Activated naive CD4-positive, alpha-beta T cell treated with anti-CD3 and anti-CD28 coated beads, Interleukin-2, amount 10 ng/mL, durations not matched to agents 7 days and 5 days (primary cell): ENCODE data around the gene CPT1A.
A peak's percentile ranks its signal among the peaks of the same experiment; 100 is the strongest.

Source experiments
- CTCF ChIA-PET: fragments of 350-600 bp; sonication (Branson Sonifier 250); formaldehyde crosslinking; loops from one replicate; lab custom pipeline; 2021; ENCODE audit warnings: antibody characterized with exemption; lab: Charles Lee
- DNase-seq: peaks from one replicate; pipeline ENCODE4 v3.0.0-alpha.2; 2020
- H3K27ac Mint-ChIP-seq: one replicate; pipeline ENCODE4 v1.8.0; 2021; ENCODE audit warnings: mild to moderate bottlenecking, moderate library complexity, mixed read lengths
- H3K27me3 Mint-ChIP-seq: one replicate; pipeline ENCODE4 v1.8.0; 2021; ENCODE audit warnings: mild to moderate bottlenecking, mixed read lengths
- H3K36me3 Mint-ChIP-seq: one replicate; pipeline ENCODE4 v1.8.0; 2021; ENCODE audit warnings: mixed read lengths
- H3K4me1 Mint-ChIP-seq: one replicate; pipeline ENCODE4 v1.8.0; 2021; ENCODE audit warnings: mixed read lengths
- H3K4me3 Mint-ChIP-seq: one replicate; pipeline ENCODE4 v1.8.0; 2021; ENCODE audit warnings: mild to moderate bottlenecking, moderate library complexity, mixed read lengths
- H3K9me3 Mint-ChIP-seq: one replicate; pipeline ENCODE4 v1.8.0; 2021; ENCODE audit warnings: mixed read lengths

Gene CPT1A

DNA sequence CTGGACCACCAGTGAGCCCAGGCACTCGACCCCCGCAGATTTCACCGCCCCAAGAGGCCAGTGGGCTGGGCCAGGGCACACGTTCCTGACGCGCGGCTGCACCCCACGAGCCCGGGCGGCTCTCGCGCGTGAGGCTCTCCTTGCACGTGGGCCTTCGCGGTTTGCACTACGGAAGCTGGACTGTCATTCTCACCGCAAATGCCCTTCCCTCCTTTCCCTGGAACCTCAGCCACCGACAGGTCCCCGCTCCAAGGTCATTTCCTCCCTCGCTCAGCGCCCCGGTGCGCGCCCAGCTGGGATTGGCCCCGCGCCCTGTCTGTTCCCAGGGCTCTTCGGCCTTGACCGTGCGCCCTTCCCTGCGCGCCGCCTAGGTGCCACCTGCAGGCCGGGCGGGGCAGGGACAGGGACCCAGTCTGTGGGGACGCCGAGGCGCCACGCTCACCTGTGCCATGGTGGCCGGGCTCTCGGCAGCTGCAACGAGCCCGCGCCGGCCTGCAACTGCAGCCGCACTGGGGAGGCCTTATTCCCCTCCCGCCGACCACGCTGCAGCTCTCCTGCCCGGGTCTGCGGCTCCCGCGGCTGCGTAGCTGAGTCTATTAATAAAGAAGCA, 2.1 kb upstream of the CPT1A start:
- Mint-ChIP-seq H3K36me3 (no peaks in the 10 kb centered on the region), H3K4me1 (peaks cover 45% of the 10 kb centered on the region), H3K27ac (peak overlapping the region; percentile 88), H3K27me3 (peaks cover 41% of the 10 kb centered on the region), H3K9me3 (no peaks in the 10 kb centered on the region), H3K4me3 (peak overlapping the region; percentile 79)
- DNase-seq, result peak; percentile 79
- CTCF ChIA-PET, result interaction anchor here (0.7 to 2.6 kb wide), 12 partner anchors 8 to 259 kb away, joined by 3 to 11 read pairs (median 4); no protein-coding TSS in a partner anchor

DNA sequence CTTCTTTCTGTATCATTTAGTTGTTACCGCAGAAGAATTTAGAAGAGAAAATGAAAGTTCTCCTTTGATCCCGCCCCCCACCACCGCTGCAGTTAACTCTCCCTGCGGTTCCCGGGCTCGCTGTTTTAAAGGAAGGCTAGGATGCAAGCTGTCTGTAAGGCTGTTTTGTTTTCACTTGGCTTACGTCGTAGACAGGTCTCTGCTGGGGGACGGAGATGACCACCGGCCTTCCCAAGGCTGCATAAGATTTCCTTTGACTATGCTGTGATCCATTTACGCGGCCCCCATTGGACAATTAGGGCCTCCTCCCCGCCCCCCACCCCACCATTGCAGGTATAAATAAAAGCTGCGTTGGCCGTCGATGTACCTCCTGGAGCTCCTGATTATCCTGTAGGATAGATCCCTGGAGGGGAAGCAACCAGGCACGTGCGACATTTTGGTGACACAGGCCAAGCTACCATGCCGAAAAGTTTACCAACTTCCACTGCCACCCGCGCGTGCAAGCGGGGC, 1.4 kb upstream of the CPT1A start:
- DNase-seq, result peak; percentile 83
- H3K4me1 Mint-ChIP-seq, result peaks cover 51% of the 10 kb centered on the region
- peaks cover 36% of the 10 kb centered on the region for H3K27me3 Mint-ChIP-seq
- peak overlapping the region; percentile 88 for H3K27ac Mint-ChIP-seq
- CTCF ChIA-PET, result interaction anchor here (1.0 to 2.6 kb wide), 6 partner anchors 9 to 45 kb away, joined by 3 to 11 read pairs (median 4); no protein-coding TSS in a partner anchor
- no peaks in the 10 kb centered on the region for H3K9me3 Mint-ChIP-seq
- no peaks in the 10 kb centered on the region for H3K36me3 Mint-ChIP-seq
- peak overlapping the region; percentile 79 for H3K4me3 Mint-ChIP-seq

DNA sequence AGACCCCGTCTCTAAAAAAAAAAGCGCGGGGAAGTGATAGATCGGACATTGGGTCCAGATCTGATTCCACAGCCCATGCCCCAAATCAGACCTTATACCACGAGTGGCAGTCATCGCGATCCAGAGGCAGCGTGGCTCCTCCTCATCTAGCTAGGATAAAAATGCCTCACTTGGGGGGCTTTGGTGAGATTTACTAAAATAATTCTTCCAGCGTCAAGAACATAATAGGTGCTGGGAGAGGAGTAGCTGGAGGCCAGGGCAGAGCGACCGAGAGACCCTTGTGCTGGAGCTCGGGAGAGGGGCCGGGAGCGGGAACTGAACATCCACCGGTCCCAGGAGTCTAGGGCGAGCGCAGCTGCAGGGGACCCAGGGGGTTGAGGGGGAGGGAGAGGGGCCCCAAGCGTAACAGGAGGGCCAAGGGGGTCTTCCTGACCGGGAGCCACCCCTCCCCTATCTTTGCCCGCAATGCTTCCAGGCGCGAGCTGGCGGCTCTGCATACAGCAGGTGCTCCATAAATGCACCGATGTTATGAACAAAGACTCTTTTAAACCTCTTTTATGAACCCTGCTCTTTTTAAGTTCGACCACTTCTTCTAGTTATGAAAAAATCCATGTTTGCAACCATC, 823 bp upstream of the CPT1A start:
- Mint-ChIP-seq H3K4me3 (peak overlapping the region; percentile 79), H3K4me1 (peaks cover 56% of the 10 kb centered on the region)
- CTCF ChIA-PET, result interaction anchor here (0.7 to 2.6 kb wide), 5 partner anchors 12 to 1499 kb away, joined by 3 to 11 read pairs (median 4); no protein-coding TSS in a partner anchor

DNA sequence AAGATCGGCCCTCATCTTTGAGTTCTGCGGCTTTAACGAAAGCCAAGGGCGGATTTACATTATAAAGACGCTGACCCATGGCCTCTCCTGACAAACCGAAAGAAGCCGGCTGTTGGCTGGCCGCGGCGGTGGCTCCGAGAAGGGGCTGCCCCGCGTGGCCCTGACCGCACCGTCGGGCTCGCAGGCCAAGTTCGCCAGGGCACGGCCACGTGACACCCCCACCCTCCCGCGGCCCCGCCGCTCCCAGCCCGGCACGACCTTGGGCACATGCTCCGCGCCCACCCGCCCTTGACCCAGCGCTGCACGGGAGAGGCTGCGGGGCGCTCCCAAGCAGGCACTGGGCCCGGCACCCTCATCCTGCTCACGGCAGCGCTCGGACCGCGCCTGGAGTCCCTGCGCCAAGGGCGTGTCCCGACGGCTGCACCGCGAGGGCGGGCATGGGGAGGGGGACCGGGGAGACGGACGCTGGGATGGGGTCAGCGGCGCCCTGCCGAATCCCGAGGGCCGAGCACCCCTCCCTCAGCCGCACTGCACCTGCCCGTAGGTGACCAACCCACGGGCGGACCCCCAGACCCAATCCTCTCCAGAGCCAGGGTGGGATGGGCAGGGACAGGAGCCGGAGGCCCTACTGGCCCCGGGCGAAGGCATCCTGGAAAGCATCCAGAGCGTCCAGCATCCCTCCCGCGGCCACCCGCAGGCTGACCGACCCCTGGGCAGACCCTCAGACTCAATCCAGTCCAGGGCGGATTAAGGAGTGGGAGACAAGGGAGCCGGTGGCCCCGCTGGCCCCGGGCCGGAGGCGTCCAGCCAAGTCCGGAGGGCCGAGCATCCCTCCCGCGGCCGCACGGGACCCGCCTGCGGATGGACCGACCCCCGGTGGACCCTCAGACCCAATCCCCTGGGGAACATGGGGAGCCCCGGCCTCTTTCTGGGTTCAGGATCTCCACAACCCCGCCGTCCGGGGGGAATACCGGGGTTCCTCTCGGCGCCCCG, 759 bp downstream of the CPT1A start:
- peak overlapping the region; percentile 96 for H3K27ac Mint-ChIP-seq
- peaks cover 65% of the 10 kb centered on the region for H3K4me1 Mint-ChIP-seq
- H3K9me3 Mint-ChIP-seq, result no peaks in the 10 kb centered on the region
- peak overlapping the region; percentile 80 for H3K4me3 Mint-ChIP-seq
- DNase-seq, result peak; percentile 51
- H3K36me3 Mint-ChIP-seq, result peaks cover 3% of the 10 kb centered on the region
- peaks cover 20% of the 10 kb centered on the region for H3K27me3 Mint-ChIP-seq
- CTCF ChIA-PET, result no interaction called here

More for the DNA sequence above, 823 bp upstream of the CPT1A start:
- Mint-ChIP-seq H3K9me3 (no peaks in the 10 kb centered on the region), H3K36me3 (no peaks in the 10 kb centered on the region), H3K27ac (peak overlapping the region; percentile 88), H3K27me3 (peaks cover 33% of the 10 kb centered on the region)
- DNase-seq, result no peak

DNA sequence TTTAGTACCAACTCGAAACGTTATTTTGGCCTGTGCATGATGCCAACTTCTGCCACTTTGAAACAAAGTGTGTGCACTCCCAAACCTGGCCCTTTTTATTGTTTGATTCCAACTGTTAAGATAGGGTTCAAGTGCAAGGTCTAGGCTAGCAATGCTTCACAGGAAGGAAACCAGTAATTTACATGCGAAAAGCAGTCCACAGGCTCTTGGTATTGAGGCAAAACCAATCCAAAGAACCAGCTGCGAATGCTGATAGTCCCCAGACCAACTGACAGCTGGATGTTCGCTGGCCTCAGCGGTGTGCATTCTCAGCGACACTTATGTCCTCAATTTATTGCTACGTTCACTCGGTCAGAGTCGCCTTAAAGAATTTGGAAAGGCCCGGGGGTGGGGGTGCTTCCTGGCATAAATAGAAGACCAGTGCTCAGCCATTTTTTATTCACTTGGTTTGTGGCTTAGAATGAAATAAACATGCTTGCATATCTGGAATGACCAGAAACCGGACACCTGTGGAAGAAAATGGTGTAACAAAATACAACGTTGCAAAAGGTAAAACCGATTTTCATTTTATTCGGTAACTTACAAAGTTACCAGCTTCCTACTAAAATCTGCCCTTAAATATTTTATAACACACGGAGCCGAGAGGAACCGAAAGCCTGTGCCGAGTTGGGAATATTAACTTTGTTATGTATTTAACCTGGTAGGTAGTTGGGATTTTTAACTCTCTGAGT, 1.6 kb downstream of the CPT1A start:
- CTCF ChIA-PET, result no interaction called here
- H3K4me3 Mint-ChIP-seq, result peak overlapping the region; percentile 80
- peak; percentile 32 for DNase-seq

DNA sequence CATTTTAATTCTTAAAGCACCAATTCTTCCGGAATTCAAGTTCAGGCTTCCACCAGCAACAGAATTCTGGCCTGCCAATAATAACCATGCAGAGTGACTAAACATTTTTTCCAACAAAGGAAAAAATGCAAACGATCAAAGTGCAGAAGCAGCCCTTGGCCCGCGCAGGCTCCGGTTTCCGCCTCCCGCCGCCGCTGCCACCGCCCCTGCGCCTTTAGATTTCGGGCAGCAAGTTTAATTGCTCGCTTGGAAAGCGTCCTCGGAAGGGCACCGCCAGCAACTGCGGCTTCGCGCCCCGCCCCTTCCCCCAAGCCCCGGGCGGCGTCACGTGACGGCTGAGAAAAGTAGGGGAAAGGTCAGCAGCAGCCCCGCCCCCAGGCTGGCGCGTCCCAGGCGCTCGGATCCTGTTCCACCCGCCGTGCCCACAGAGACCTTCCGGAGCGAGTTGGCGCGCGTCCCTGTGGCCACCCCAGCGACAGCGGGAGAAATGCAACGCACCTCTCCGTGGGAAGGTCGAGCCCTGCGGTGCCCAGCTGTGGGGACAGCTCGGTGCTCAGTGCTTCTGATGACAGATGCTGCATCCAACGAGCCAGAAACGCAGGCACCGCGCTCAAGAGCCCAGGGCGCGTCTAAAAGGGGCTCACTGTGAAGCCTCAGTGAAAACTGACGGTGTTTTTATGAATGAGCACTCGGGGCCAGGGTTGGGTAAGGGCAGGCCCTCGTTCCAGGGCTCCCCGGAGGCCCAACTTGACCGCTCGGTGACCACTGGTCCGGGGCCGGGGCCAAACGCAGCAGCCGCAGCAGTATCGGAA, 2.5 kb downstream of the CPT1A start:
- peaks cover 5% of the 10 kb centered on the region for H3K36me3 Mint-ChIP-seq
- CTCF ChIA-PET, result interaction anchor here (0.6 kb wide), 2 partner anchors 39 to 68 kb away, joined by 3 to 5 read pairs; no protein-coding TSS in a partner anchor
- peak; percentile 97 for DNase-seq
- H3K4me1 Mint-ChIP-seq, result peaks cover 71% of the 10 kb centered on the region
- peak overlapping the region; percentile 96 for H3K27ac Mint-ChIP-seq
- no peaks in the 10 kb centered on the region for H3K9me3 Mint-ChIP-seq
- H3K4me3 Mint-ChIP-seq, result peak overlapping the region; percentile 80
- peaks cover 8% of the 10 kb centered on the region for H3K27me3 Mint-ChIP-seq

More for the DNA sequence above, 1.6 kb downstream of the CPT1A start:
- H3K9me3 Mint-ChIP-seq, result no peaks in the 10 kb centered on the region
- H3K36me3 Mint-ChIP-seq, result peaks cover 5% of the 10 kb centered on the region
- peaks cover 74% of the 10 kb centered on the region for H3K4me1 Mint-ChIP-seq
- H3K27ac Mint-ChIP-seq, result peak overlapping the region; percentile 96
- H3K27me3 Mint-ChIP-seq, result peaks cover 11% of the 10 kb centered on the region

DNA sequence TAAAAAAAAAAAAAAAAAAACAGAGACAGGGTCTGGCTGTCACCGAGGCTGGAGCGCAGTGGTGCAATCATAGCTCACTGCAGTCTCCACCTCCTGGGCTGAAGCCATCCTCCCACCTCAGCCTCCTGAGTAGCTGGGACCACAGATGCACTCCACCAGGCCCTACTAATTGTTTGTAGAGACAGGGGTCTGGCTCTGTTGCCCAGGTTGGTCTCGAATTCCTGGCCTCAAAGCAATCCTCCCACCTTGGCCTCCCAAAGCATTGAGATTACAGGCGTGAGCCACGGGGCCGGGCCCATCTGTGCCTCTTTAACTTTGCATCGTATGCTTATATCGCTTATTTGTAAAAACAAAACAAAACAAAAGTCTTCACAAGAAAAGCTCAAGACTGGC, 3.1 kb downstream of the CPT1A start:
- peak; percentile 55 for DNase-seq
- Mint-ChIP-seq H3K4me1 (peaks cover 65% of the 10 kb centered on the region), H3K36me3 (peaks cover 5% of the 10 kb centered on the region), H3K27ac (peak overlapping the region; percentile 96), H3K9me3 (no peaks in the 10 kb centered on the region), H3K27me3 (peaks cover 3% of the 10 kb centered on the region), H3K4me3 (peak overlapping the region; percentile 80)
- CTCF ChIA-PET, result interaction anchor here (0.6 to 0.7 kb wide), 3 partner anchors 39 to 186 kb away, joined by 3 to 5 read pairs (median 3); no protein-coding TSS in a partner anchor

DNA sequence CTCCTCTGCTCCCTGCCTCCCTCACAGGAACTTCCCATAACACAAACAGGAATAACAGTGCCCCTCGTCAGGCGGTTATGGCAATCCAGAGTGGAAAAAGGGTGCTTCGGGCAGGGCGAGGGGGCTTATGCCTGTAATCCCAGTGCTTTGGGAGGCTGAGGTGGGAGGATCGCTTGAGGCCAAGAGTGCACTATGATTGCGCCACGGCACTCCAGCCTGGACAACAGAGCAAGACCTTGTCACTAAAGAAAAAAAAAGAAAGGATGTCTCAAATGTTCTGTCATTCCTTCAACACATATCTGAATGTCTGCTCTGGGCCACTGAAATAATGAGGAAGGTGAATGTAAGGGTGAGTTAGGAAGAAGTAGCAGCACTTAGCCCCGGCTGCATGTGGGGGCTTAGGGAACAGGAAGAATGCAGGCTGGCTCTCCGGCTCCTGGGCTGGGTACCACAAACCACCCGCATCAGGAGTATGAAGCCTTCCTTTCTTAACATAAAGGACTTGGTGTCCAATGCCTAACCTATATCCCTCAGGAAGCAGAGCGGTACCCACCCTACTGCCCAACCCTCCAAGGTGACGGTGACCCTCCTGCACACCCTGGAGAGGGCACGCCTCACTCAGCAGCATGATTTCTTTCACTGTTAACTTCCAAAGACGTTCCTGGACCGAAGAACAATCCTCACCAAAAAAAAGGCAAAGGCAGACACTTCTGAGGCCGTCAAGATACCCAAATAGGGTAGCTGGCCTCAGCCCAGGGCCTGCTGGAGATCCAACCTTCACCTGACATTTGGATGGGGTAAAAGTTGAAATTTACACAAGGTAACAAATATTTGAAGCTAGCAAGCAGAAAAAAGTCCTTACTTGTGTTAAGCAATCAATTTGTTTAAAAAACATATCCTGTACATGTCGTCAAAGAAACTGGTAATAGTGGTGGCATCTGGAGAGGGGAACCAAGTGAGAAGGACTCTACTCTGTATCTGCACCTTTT, 3.8 kb downstream of the CPT1A start:
- H3K9me3 Mint-ChIP-seq, result no peaks in the 10 kb centered on the region
- peak overlapping the region; percentile 80 for H3K4me3 Mint-ChIP-seq
- DNase-seq, result no peak
- H3K27ac Mint-ChIP-seq, result peak overlapping the region; percentile 96
- peaks cover 58% of the 10 kb centered on the region for H3K4me1 Mint-ChIP-seq
- CTCF ChIA-PET, result interaction anchor here (0.6 to 0.7 kb wide), 2 partner anchors 69 to 187 kb away, joined by 3 read pairs; no protein-coding TSS in a partner anchor
- H3K27me3 Mint-ChIP-seq, result peaks cover 3% of the 10 kb centered on the region
- H3K36me3 Mint-ChIP-seq, result peaks cover 5% of the 10 kb centered on the region

DNA sequence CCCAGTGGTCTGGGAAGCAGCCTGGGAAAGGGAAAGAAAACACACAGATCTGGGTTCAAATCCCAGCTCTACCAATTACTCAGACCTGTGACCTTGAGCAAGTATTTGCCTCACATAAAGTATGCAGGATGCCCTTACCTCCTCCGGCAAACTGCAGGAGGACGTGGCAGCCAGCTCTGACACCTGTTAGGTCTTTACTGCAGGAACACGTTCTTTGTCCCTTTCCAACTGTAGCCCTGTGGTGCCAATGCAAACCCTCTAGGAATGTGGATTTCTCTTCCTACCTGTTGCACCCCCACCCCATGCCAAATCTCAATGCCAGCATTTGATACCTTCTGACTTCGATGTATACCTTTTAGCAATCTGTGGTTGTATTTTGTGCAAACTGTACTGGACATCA, 6.0 kb downstream of the CPT1A start:
- Mint-ChIP-seq H3K27me3 (peaks cover 3% of the 10 kb centered on the region), H3K9me3 (no peaks in the 10 kb centered on the region), H3K4me1 (peaks cover 49% of the 10 kb centered on the region), H3K27ac (no peak overlapping the region), H3K4me3 (no peak overlapping the region), H3K36me3 (peaks cover 6% of the 10 kb centered on the region)
- DNase-seq, result no peak
- CTCF ChIA-PET, result interaction anchor here (0.7 kb wide), 1 partner anchor 262 kb away, joined by 3 read pairs; no protein-coding TSS in a partner anchor

DNA sequence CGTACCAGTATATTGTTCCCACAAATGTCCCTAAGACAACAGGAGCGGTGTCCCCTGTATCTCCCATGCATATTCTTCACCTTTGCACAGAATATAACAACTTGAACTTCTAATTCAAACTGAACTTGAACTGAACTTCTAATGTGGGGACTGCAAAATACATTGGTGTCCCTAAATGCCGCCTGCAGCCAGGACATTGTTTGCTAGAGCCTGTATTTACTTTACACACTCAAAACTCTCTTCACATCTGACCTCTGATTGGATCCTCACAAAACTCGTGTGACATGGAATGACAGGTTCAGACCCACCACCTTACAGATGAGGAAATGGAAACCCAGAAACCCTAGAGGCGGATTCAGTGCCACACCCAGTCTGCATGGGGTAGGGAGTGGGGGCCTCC, 6.4 kb downstream of the CPT1A start:
- Mint-ChIP-seq H3K4me3 (no peak overlapping the region), H3K36me3 (peaks cover 6% of the 10 kb centered on the region), H3K27me3 (peaks cover 3% of the 10 kb centered on the region), H3K9me3 (no peaks in the 10 kb centered on the region), H3K27ac (no peak overlapping the region), H3K4me1 (peaks cover 48% of the 10 kb centered on the region)
- CTCF ChIA-PET, result no interaction called here
- DNase-seq, result no peak

DNA sequence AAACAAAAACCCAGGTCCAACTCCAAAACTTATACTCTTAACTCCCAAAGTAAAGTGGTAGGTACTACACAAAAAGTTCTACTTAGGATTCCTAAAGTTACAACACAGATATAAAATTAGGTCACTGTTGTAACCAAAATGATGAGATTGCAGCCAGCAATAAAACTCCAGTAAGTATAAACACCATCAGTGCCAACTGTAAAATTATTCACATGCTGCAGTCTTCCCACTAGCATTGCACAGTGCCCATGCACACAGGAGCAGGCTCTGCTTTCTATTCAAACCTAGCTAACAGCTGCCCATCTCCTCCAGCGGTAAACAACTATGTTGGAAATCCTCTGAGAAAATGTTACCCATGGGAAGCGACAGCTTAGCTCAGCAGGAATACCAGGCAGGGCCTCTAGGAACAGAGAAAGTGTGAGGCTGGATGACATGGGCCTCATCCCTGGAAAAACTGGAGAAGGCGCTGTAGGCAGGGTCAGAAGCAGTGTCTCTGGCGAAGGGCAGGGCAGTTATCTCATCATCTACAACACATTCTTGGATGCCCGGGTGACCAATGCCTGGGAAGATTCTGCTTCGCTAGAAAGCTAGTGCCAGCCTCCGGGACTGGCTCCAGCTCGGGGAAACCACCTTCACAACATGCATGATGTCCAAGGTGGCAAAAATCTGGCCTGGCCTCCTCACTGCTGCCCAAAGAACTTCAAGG, 9.1 kb downstream of the CPT1A start:
- Mint-ChIP-seq H3K4me3 (no peak overlapping the region), H3K4me1 (peaks cover 38% of the 10 kb centered on the region), H3K27ac (no peak overlapping the region), H3K36me3 (peaks cover 11% of the 10 kb centered on the region), H3K27me3 (no peaks in the 10 kb centered on the region), H3K9me3 (no peaks in the 10 kb centered on the region)
- CTCF ChIA-PET, result no interaction called here
- no peak for DNase-seq
